Measurements from ENCODE around the gene ZNF106. TPM values are rescaled to one million over a fixed set of nuclear protein-coding genes. Genes with fewer than 3 reads are reported as not detected.

Gene ZNF106
- total RNA-seq, 1 donor from 2014 or later, result 49.6 TPM

DNA sequence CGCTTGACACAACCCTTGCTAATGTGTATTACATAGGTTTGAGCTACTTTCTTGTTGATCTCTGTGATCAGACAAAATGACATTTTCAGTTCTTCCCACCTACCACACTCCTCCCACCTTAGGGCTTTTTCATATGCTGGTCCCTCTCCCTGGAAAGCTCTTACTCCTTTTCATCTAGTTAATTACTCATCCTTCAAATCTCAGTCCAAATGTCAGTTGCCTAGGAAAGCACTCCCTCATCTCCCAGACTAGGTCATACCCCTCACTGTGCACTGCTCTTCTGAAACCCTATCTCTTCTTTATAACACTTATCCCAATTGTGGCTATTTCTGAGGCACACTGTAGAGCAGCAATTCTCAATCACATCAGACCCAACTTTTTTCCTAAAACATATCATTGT is 7.3 kb downstream of the ZNF106 start:
- intact Hi-C loops (cut with micrococcal nuclease), result no loop called here

DNA sequence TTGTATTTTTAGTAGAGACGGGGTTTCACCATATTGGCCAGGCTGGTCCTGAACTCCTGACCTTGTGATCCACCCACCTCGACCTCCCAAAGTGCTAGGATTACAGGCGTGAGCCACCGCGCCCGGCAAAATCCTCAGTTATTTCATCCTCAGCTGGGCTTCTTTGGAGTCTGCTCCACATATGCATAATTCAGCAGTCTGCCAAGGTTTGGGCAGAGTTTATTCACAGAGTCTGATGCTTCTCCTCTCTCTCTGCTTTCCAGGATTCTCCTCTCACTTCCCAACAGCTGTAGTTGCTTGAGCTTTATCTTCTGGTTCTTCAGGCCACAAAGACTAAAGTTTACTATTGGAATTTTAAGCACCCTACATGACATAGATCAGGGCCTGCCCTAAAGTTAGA is 8.2 kb downstream of the ZNF106 start:
- intact Hi-C loops (cut with micrococcal nuclease), result no loop called here

DNA sequence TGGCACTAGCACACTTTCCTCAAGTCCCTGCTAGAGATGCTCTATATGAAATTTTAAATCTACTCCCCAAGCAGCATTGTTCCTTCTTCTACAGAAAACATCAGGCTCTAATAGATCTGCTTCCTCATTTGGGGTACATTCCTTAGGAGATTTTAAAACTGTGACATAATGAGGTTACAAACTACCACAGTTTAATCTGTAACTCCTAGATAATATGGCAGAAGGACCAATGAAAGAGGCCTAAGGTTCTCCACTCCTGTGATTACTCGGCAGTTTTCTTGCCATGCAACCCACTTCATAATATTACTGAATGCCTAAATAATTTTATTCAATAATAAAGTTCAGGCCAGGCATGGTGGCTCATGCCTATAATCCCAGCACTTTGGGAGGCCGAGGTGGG is 16.1 kb downstream of the ZNF106 start:
- intact Hi-C loops (cut with micrococcal nuclease), result no loop called here

DNA sequence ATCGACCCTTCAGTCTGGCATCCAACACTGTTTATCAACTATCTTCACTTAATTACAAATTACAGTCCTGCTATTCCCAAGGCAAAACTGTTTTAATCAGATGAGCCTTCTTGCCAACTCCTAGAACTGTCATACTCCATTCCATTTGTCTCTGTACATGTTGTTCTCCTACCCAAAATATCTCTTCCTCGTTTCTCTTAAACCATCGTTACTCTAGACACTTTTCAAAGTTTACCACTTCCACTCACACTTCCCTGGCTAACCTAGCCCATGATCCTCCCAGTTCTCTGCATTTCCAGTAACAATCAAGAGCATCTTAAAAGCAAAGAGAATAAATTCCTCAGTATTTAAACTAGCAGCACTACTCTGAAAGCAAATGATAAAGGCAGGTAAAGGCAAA is 19.9 kb downstream of the ZNF106 start:
- intact Hi-C loops (cut with micrococcal nuclease), result loop anchor here (1.0 kb wide), 1 partner anchor 197 kb away; no protein-coding TSS in a partner anchor

DNA sequence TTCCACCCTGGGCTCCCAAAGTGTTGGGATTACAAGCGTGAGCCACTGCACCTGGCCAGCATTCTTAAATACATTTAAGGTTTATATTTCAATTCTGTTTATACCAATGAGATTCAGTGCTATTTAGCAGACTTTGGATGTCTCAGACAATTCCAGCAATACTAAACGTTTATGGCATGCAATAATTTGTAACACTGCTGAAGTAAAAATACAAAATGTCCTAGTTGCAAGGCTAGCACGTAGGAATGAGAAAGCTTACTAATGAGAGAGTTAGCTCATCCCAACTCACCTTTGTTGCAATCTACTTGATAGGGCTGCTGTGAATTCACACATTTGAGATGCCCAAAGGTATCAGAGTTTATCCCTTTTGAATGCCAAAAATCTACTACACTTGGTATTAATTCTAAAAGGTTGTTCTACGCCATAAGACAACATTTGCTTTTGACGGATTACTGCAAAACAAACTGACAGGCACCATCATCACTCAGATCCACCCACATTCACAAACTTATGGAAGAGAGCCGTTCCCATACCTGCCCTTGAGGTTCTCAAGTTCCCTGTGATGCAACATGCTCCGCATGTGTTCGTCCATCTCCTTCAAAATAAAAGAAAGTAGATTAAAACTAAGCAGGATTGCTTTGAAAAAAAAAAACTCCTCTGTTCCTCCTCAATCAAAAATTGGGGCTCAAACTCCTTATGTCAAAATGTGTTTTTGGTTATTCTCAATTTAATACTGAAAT is 25.3 kb downstream of the ZNF106 start:
- intact Hi-C loops (cut with micrococcal nuclease), result no loop called here

DNA sequence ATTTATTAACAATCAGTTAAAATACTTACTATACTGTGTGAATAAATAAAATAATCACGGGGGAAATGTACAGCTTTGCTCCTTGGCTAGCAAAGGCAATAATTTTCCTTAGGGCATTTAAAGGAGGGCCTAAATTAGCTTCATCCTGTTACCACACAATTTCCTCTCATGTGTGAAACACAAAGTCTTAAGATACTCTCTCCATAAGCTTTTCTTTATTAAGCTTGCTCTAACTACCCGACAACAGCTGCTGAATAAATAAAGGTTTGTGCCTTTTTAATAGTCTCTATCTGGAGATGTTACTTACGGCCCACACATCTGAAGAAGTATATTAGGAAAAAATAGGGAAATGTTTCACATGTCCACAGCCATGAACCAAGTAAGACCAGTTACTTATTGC is 29.7 kb downstream of the ZNF106 start:
- intact Hi-C loops (cut with micrococcal nuclease), result no loop called here

DNA sequence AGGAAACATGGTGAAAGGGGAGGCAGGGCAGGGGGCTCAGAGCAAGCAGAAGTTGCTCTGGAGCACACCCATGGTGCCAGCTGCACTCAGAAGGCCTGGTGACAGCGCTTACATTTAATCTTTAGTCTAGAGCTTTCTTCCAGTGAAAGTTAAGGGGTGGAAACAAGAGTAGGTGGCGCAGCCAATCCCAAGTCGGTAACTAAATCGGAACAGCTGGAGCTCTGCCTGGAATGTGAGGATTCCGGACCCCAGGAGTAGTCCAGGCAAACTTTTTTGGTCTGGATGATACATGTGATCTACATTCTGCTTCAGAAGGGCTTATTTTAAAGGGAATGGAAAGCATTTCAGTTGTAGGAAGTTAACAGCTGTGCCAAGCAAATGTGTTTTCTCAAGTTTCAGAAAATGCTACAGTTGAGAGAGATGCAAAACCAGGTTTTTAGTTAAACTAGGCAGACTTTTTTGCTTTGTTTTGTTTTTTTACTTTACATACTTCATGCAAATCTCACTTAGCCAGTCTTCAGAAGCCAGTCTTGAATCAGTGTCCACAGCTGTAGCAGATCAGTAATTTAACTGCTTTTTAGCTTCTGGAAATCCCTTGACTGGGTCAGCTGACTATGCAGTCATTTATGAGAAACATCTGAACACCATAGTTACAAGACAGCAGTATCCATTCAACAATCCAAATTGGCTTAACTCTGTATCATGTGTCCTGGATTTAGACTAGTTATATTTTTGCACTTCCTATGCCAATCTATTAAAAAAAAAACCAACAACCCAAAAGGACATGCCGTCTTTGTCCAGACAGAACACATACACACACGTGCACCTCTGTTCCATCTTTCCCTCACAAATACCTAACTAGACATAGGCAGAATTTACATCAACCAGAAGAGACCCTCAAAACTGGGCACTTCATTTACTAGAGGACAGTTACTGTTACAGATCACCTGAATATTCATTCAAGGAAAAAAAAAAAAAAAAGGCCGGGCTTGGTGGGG is 33.2 kb downstream of the ZNF106 start:
- intact Hi-C loops (cut with micrococcal nuclease), result no loop called here

DNA sequence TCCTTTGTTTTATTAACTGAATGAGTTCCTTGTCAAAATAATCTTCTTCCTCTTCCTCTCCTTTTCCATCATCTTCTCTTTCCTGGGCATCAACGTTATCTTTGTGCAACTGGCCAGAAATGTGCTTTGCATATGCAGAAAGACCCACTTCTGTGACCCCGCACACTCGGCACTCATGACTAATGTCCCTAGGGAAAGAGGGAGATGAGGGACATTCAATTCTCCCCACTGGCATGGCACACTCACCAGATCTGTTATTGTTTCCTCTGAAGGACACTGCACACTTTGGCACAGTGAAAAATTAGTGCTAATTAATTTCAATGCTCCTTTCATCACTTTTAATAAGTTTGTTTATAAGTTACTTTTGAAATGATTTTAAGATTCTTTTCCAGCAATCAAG is 34.0 kb downstream of the ZNF106 start:
- intact Hi-C loops (cut with micrococcal nuclease), result no loop called here

DNA sequence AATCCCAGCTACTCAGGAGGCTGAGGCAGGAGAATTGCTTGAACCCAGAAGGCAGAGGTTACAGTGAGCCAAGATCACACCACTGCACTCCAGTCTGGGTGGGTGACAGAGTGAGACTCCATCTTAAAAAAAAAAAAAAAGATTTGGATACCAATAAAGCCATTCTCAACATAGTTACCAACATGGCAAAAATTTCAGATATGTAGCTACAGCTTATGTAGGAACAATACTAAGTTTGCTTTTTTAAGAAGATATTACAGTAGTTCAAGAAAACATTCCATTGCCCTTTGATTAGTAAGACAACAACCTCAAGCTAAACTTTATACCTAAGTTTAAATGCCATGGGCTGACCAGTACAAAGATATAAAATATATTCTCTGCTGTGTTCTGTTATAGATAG is 34.4 kb downstream of the ZNF106 start:
- intact Hi-C loops (cut with micrococcal nuclease), result no loop called here

DNA sequence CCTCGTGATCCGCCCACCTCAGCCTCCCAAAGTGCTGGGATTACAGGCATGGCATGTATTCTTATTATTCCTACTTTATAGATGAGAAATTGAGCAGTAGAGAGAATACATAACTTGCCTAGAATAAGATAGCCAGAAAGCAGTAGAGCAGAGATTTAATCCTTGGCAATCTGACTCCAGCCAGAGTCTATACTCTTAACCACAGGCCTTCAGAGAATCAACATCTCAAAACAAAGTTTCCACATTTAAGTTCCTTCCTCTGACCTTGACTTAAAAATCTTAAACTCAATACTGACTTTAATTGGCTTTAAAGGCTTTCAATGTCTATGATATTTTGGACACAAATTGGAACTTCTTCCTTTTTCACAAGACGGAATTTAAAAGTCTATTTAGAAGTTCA is 37.1 kb downstream of the ZNF106 start:
- intact Hi-C loops (cut with micrococcal nuclease), result no loop called here

DNA sequence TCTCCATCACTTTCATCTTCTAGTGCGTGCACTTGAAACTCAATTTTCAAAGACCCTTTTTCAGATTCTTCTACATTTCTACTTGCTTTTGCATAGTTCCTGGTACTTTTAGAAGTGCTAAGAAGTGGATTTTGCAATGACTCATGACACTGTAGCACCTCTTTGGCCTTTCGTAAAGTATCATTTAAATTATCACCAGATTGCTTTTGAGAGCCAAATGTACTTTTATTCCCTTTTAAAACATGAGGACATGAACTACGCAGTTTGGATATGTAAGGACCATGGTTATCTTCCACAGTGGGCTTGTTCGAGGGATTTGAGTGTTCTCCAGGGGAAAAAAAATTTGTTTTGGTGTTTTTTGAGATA is 40.5 kb downstream of the ZNF106 start:
- intact Hi-C loops (cut with micrococcal nuclease), result no loop called here

DNA sequence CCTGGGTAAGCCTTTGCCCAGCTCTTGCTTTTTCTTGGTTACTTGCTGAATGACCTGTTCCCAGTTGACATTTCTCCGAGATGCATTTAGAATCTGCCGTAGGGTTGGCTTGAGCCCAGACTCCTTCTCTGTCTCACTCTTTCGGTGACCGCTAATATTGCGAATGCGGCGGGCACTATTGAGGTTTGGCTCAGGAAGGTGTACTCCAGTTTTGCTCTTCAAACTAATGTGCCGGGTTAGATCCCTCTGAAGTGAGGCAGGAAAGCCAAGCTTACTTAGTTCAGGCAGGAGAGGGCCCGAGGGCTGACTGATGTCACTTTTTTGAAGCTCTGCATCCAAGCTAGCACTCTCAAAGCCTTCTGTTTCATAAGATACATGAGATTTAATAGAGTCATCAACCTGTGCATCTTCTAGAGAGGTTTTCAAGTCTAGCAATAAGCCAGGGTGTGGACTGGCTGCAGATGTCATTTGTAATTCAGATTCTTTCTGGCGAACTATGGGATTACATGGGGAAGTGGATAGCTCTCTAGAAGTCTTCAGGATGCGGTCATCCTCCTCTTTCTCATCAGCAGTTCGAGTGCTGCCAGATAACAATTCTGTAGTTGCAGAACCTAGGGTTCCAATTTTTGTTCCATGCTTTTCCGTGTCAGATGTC is 41.0 kb downstream of the ZNF106 start:
- intact Hi-C loops (cut with micrococcal nuclease), result no loop called here

DNA sequence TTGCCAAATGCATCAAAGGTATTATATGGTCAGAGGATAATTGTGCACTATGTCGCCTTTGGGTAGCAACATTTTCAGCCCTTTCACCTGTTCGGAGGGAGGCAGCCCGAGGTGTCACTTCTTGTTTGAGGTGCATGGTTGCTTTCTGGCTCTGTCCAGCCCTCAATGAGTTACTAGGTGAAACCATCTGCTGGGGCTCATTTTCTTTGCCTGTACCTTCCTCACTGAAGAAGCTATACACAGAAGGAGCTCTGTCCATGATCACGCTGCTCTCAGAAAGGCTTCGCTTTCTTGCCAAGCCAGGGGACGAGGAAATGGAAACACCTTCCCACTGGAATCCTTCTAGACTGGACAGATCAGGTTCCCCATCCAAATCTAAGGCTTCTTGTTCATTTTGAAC is 42.7 kb downstream of the ZNF106 start:
- intact Hi-C loops (cut with micrococcal nuclease), result no loop called here

DNA sequence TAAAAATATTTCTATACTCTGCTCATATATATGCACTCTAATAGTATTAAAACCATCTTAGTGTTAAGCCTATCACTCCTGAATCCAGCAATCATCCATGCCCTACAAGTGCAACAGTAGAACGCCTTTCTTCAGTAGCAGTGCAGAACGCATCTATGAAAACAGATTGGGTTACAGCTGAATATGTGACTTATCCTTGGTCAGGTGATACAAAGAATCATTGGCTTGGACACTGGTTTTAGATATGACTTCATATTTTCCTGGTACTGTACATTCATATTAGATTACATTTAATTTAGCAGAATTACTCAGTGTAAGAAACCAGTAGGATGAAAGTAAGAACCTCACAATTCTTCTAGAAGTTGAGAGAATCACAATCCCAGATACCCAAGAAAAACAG is 43.3 kb downstream of the ZNF106 start:
- intact Hi-C loops (cut with micrococcal nuclease), result no loop called here

DNA sequence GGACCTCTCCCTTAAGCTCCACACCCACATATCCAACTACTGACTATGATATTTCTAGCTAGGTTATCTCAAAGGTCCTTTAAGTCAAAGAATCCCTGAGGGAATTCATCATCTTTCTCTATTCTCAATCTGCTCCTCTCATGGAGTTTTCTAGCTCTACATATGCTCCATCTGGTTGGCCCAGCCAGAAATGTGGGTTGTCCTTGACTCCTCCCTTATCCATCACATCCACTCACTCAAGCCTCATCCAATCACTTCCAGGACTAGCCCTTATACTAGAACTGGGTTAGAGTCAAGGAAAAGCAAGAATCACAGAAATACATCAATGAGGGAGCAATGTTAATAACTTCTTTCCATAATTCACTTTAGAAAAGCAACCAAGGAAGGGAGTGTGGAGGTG is 45.4 kb downstream of the ZNF106 start:
- intact Hi-C loops (cut with micrococcal nuclease), result no loop called here

DNA sequence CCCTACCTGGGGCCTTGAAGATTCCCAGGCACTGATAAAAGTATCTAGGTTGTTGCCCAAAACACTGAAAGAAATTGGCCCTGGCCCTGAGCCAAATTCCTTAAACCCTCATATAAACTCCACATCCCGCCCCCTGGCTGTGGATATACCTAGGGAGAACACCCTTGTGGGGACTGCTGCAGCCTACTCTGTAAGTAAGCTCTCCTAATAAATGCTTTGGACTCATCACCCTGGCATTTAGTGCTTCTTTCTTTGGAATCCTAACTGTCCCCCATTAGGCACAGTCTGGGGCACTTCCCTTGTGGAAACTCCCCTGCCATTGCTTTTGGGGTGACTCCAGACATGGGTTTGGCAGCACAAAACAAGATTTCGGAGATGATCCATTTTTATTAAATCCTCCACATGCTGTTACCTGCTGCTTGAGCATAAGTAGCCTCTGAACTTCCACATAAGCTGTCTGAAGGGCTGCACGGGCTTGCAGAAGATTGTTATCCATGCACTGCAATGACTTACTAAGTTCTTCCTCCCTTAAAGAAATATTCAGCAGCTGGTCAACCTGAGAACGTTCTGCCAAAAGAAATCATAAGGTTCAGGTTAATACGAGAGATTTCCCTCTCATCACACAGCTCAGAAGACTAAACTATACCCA is 46.4 kb downstream of the ZNF106 start:
- intact Hi-C loops (cut with micrococcal nuclease), result no loop called here

DNA sequence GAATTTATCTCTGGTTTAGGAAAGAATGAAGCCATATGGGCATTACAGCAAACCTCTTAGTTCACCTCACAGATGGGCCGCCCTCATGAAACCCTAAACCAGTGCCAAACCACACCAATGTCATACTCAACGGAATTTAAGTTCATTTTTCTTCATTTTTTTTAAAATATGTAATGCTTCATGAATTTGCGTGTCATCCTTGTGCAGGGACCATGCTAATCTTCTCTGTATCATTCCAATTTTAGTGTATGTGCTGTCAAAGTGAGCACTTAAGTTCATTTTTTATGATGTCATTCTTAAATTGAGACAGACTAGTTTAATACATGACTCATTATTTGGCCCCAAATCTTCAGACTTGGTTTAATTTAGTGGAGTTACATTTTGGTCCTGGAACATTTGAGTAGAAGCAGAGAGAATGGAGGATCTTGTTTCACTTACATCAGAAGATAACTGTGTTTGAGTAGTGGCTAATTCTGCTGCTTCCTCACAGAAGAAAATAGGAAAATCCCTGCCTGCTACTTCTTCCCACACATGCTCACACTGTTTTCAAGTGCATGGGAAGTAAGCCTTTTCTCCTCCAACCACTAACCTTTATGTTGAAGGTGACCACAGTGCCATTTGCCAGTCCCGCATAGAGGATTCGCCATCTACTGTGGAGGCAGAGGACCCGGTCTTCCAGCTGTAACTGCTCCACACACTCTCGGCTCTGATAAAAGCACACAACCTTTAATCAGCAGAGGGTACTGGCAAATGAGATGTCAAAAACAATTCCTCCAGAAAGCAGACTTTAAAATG is 63.3 kb downstream of the ZNF106 start:
- intact Hi-C loops (cut with micrococcal nuclease), result no loop called here

DNA sequence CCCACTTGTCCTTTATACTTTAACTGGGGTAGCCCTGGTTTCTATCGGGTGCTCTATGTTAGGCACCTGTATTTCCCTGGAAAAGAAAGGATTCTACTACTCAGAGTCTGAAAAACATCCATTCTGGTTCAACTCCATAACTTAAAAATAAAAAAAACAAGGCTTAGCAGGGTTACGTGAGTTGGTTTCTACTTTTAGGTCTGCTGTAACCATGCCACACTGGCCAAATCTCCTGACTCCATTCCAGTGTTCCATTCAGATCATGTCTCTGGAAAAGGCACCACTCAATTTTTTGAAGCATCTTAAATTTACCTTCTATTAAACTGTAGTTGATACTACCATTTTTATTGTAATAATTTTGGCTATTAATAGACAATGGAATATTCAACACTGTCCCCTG is 69.6 kb downstream of the ZNF106 start:
- intact Hi-C loops (cut with micrococcal nuclease), result no loop called here

DNA sequence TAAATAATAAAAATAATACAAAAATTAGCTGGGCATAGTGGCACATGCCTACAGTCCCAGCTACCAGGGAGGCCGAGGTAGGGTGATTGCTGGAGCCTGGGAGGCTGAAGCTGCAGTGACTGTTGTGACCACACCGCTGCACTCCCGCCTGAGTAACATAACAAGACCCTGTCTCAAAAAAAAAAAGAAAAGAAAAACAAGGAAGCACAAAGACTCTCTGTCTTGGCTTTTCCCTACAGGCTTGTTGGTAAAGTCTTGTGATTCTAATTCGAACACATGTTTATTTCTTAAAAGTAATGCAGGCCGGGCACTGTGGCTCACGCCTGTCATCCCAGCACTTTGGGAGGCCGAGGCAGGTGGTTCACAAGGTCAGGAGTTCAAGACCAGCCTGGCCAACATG is 71.6 kb downstream of the ZNF106 start:
- intact Hi-C loops (cut with micrococcal nuclease), result no loop called here

DNA sequence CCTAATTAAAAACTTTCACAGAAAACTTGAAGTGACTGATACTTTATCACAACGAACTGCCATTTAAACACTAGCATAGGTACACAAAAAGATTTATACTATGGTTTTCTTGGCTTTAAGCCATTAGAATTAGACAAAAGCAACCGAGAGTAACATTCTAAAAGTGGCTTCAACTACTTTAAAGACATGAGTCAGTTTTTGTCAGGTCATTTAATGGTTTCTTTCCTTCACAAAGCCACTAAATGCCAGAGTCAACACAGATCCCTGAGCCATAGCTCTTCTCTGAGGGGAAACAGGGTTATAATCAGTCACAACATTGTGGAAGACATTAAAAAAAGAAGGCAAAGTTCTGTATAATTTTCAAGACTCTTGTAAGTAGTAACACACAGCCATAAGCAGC is 77.0 kb downstream of the ZNF106 start:
- intact Hi-C loops (cut with micrococcal nuclease), result no loop called here

DNA sequence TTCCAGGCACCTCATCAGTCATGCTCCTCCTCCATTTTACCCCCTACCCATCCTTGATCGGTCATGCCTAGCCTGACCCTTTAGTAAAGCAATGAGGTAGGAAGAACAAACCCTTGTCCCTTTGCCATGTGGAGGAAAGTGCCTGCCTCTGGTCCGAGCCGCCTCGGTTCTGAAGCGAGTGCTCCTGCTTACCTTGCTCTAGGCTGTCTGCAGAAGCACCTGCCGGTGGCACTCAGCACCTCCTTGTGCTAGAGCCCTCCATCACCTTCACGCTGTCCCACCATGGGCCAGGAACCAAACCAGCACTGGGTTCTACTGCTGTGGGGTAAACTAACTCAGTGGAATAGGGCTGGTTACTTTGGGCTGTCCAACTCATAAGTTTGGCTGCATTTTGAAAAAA is 79.1 kb downstream of the ZNF106 start:
- intact Hi-C loops (cut with micrococcal nuclease), result no loop called here
